K562 (cell line): ENCODE measurements around the gene PCCB.

ENCODE experiments used
- EZH2 ChIP-seq: IDR thresholded peaks from 2 replicates; pipeline ENCODE4 v1.6.1; 2012; ENCODE audit warnings: low read depth, mild to moderate bottlenecking, inconsistent platforms, low read length, borderline replicate concordance
- GABPA ChIP-seq: fragments of 200-800 bp; sonication (Bioruptor generic); conservative IDR thresholded peaks from 2 replicates; pipeline ENCODE4 v1.6.1; 2016; ENCODE audit warnings: low read depth, missing genetic modification characterization, missing compliant biosample characterization
- HNRNPLL ChIP-seq: fragments of 200-400 bp; formaldehyde crosslinking; IDR thresholded peaks from 2 replicates; pipeline ENCODE4 v1.6.1; 2017; ENCODE audit warnings: low read length, low read depth, mild to moderate bottlenecking; ENCODE audit not compliant: poor library complexity, severe bottlenecking
- KDM1A ChIP-seq, 2 experiments: fragments of 450-650 bp; IDR thresholded peaks; 2 replicates each; pipeline ENCODE4 v1.6.1; 2016; ENCODE audit warnings: mild to moderate bottlenecking in 2 of 2
- MTA3 ChIP-seq: fragments of 450-650 bp; formaldehyde crosslinking; IDR thresholded peaks from 2 replicates; pipeline ENCODE4 v1.6.1; 2017; ENCODE audit warnings: mild to moderate bottlenecking, borderline replicate concordance
- TAF1 ChIP-seq: IDR thresholded peaks from 2 replicates; pipeline ENCODE4 v1.6.1; 2011; ENCODE audit warnings: mild to moderate bottlenecking, low read length, moderate library complexity; ENCODE audit not compliant: insufficient read depth, control insufficient read depth, severe bottlenecking; ENCODE audit errors: extremely low read depth
- TAF15 ChIP-seq: fragments of 200-400 bp; formaldehyde crosslinking; IDR thresholded peaks from 2 replicates; pipeline ENCODE4 v1.6.1; 2017; ENCODE audit warnings: mild to moderate bottlenecking, low read depth, low read length, moderate library complexity
- ZNF146 ChIP-seq: IDR thresholded peaks from one replicate; pipeline ENCODE4 v1.6.1; 2018; ENCODE audit warnings: missing compliant biosample characterization; ENCODE audit not compliant: unreplicated experiment
- ZNF24 ChIP-seq: fragments of 450-650 bp; IDR thresholded peaks from 2 replicates; pipeline ENCODE4 v1.6.1; 2016
- TF ChIP-seq, protein P1 (sequence below), 3 experiments: IDR thresholded peaks in 2 of 3; conservative IDR thresholded peaks in 1 of 3; 2 replicates each; pipeline ENCODE4 v1.5.1; 2011 to 2012; ENCODE audit warnings: low read length in 3 of 3, mild to moderate bottlenecking in 3 of 3, control low read depth in 2 of 3, improper control_type of control experiment in 1 of 3, inconsistent platforms in 1 of 3, low read depth in 1 of 3, mixed read lengths in 1 of 3, moderate library complexity in 1 of 3; ENCODE audit not compliant: insufficient read depth in 2 of 3
- TF ChIP-seq, protein P2 (sequence below), 2 experiments: IDR thresholded peaks in 1 of 2; conservative IDR thresholded peaks in 1 of 2; 2 replicates each; pipeline ENCODE4 v1.6.1; 2016; ENCODE audit warnings: low read depth in 2 of 2, mild to moderate bottlenecking in 1 of 2, missing compliant biosample characterization in 1 of 2, missing genetic modification characterization in 1 of 2, moderate library complexity in 1 of 2
- TF ChIP-seq, protein P3 (sequence below): sonication (generic); formaldehyde crosslinking; IDR thresholded peaks from 2 replicates; pipeline ENCODE4 v1.8.1; 2022; ENCODE audit warnings: missing genetic modification reagents
- TF ChIP-seq, protein P4 (sequence below): fragments of 250-450 bp; sonication (Bioruptor Pico); IDR thresholded peaks from 2 replicates; pipeline ENCODE4 v1.5.0; 2020; ENCODE audit warnings: mild to moderate bottlenecking, borderline replicate concordance

DNA sequence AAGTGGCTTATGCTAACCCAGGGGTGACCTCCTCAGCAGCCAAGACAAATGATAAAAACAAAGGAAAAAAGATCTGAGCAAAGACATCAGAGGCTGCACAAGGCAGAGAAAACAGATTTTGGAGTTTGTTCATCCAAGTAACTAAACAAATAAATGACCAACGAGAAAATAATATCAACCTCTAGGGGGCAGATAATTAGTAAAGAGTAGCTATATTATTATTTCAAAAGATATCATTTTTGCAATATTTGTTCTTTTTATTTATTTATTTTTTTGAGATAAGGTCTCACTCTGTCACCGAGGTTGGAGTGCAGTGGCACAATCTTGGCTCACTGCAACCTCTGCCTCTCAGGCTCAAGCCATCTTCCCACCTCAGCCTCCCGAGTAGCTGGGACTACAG, 101.8 kb downstream of the PCCB start:
- TF ChIP-seq, protein P1, sequence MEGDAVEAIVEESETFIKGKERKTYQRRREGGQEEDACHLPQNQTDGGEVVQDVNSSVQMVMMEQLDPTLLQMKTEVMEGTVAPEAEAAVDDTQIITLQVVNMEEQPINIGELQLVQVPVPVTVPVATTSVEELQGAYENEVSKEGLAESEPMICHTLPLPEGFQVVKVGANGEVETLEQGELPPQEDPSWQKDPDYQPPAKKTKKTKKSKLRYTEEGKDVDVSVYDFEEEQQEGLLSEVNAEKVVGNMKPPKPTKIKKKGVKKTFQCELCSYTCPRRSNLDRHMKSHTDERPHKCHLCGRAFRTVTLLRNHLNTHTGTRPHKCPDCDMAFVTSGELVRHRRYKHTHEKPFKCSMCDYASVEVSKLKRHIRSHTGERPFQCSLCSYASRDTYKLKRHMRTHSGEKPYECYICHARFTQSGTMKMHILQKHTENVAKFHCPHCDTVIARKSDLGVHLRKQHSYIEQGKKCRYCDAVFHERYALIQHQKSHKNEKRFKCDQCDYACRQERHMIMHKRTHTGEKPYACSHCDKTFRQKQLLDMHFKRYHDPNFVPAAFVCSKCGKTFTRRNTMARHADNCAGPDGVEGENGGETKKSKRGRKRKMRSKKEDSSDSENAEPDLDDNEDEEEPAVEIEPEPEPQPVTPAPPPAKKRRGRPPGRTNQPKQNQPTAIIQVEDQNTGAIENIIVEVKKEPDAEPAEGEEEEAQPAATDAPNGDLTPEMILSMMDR (IDR thresholded peaks at IDR 0.05 in 2 of 3, conservative IDR thresholded peaks at IDR 0.05 in 1 of 3; ENCODE audit: insufficient read depth in 2 of 3, low read depth in 1 of 3, low read length in 3 of 3), result no peak
- TF ChIP-seq KDM1A (IDR thresholded peaks at IDR 0.05) (no peak), TAF15 (no peak), ZNF146 (no peak), HNRNPLL (no peak), MTA3 (no peak), EZH2 (no peak), TAF1 (no peak), ZNF24 (no peak), GABPA (tag) (no peak)
- TF ChIP-seq, protein P2, sequence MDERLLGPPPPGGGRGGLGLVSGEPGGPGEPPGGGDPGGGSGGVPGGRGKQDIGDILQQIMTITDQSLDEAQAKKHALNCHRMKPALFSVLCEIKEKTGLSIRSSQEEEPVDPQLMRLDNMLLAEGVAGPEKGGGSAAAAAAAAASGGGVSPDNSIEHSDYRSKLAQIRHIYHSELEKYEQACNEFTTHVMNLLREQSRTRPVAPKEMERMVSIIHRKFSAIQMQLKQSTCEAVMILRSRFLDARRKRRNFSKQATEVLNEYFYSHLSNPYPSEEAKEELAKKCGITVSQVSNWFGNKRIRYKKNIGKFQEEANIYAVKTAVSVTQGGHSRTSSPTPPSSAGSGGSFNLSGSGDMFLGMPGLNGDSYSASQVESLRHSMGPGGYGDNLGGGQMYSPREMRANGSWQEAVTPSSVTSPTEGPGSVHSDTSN (CRISPR knock-in tag; IDR thresholded peaks at IDR 0.05; ENCODE audit: low read depth), result no peak
- TF ChIP-seq, protein P2 (tag; conservative IDR thresholded peaks at IDR 0.05; ENCODE audit: low read depth), result no peak
- TF ChIP-seq, protein P3, sequence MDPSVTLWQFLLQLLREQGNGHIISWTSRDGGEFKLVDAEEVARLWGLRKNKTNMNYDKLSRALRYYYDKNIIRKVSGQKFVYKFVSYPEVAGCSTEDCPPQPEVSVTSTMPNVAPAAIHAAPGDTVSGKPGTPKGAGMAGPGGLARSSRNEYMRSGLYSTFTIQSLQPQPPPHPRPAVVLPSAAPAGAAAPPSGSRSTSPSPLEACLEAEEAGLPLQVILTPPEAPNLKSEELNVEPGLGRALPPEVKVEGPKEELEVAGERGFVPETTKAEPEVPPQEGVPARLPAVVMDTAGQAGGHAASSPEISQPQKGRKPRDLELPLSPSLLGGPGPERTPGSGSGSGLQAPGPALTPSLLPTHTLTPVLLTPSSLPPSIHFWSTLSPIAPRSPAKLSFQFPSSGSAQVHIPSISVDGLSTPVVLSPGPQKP, result no peak
- TF ChIP-seq, protein P4, sequence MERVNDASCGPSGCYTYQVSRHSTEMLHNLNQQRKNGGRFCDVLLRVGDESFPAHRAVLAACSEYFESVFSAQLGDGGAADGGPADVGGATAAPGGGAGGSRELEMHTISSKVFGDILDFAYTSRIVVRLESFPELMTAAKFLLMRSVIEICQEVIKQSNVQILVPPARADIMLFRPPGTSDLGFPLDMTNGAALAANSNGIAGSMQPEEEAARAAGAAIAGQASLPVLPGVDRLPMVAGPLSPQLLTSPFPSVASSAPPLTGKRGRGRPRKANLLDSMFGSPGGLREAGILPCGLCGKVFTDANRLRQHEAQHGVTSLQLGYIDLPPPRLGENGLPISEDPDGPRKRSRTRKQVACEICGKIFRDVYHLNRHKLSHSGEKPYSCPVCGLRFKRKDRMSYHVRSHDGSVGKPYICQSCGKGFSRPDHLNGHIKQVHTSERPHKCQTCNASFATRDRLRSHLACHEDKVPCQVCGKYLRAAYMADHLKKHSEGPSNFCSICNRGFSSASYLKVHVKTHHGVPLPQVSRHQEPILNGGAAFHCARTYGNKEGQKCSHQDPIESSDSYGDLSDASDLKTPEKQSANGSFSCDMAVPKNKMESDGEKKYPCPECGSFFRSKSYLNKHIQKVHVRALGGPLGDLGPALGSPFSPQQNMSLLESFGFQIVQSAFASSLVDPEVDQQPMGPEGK (CRISPR knock-in tag), result no peak
